Measurements from ENCODE around the gene CCDC146.
"Not testable (repeated sequence)": the region's sequence is repeated elsewhere in the genome, so short reads cannot be mapped to it uniquely, and the experiment has no call there.

CCDC146 gene

GRCh38 chr7:77254429-77254828, 132.0 kb downstream of the CCDC146 start:
- H3K9me3 Mint-ChIP-seq, result no peaks in the 10 kb centered on the region
- H3K4me3 Mint-ChIP-seq, result no peak overlapping the region
- no peak for DNase-seq (ENCODE audit: low spot score)
- no peaks in the 10 kb centered on the region for H3K4me1 Mint-ChIP-seq (ENCODE audit: low read depth)
- no peaks in the 10 kb centered on the region for H3K36me3 Mint-ChIP-seq (ENCODE audit: low read depth)
- peaks cover 24% of the 10 kb centered on the region for H3K27me3 Mint-ChIP-seq (ENCODE audit: low read depth)
- H3K27ac Mint-ChIP-seq, result no peak overlapping the region

GRCh38 chr7:77254915-77255314, 132.5 kb downstream of the CCDC146 start:
- H3K9me3 Mint-ChIP-seq, result no peaks in the 10 kb centered on the region
- DNase-seq (ENCODE audit: low spot score), result no peak
- no peak overlapping the region for H3K4me3 Mint-ChIP-seq
- no peak overlapping the region for H3K27ac Mint-ChIP-seq
- no peaks in the 10 kb centered on the region for H3K36me3 Mint-ChIP-seq (ENCODE audit: low read depth)
- H3K27me3 Mint-ChIP-seq (ENCODE audit: low read depth), result peaks cover 22% of the 10 kb centered on the region
- H3K4me1 Mint-ChIP-seq (ENCODE audit: low read depth), result no peaks in the 10 kb centered on the region

- no peaks in the 10 kb centered on the region for H3K27me3 Mint-ChIP-seq (ENCODE audit: low read depth)
These were observed 135.6 kb downstream of the CCDC146 start for GRCh38 chr7:77258014-77258413.

GRCh38 chr7:77258593-77258992, 136.2 kb downstream of the CCDC146 start:
- Mint-ChIP-seq H3K27me3 (ENCODE audit: low read depth) (no peaks in the 10 kb centered on the region), H3K9me3 (no peaks in the 10 kb centered on the region), H3K27ac (no peak overlapping the region), H3K36me3 (ENCODE audit: low read depth) (no peaks in the 10 kb centered on the region), H3K4me3 (no peak overlapping the region), H3K4me1 (ENCODE audit: low read depth) (no peaks in the 10 kb centered on the region)
- no peak for DNase-seq (ENCODE audit: low spot score)

More at GRCh38 chr7:77258014-77258413, 135.6 kb downstream of the CCDC146 start:
- no peak for DNase-seq (ENCODE audit: low spot score)
- Mint-ChIP-seq H3K27ac (no peak overlapping the region), H3K36me3 (ENCODE audit: low read depth) (no peaks in the 10 kb centered on the region), H3K4me1 (ENCODE audit: low read depth) (no peaks in the 10 kb centered on the region), H3K9me3 (no peaks in the 10 kb centered on the region), H3K4me3 (no peak overlapping the region)

- H3K9me3 Mint-ChIP-seq, result no peaks in the 10 kb centered on the region
- no peak overlapping the region for H3K27ac Mint-ChIP-seq
- DNase-seq (ENCODE audit: low spot score), result no peak
- no peaks in the 10 kb centered on the region for H3K27me3 Mint-ChIP-seq (ENCODE audit: low read depth)
- no peak overlapping the region for H3K4me3 Mint-ChIP-seq
- no peaks in the 10 kb centered on the region for H3K36me3 Mint-ChIP-seq (ENCODE audit: low read depth)
- H3K4me1 Mint-ChIP-seq (ENCODE audit: low read depth), result peaks cover 11% of the 10 kb centered on the region
These were observed 139.9 kb downstream of the CCDC146 start for GRCh38 chr7:77262316-77262715.

- Mint-ChIP-seq H3K9me3 (no peaks in the 10 kb centered on the region), H3K4me3 (no peak overlapping the region), H3K4me1 (ENCODE audit: low read depth) (peaks cover 19% of the 10 kb centered on the region), H3K27me3 (ENCODE audit: low read depth) (no peaks in the 10 kb centered on the region), H3K27ac (no peak overlapping the region), H3K36me3 (ENCODE audit: low read depth) (no peaks in the 10 kb centered on the region)
- DNase-seq (ENCODE audit: low spot score), result no peak
These were observed 143.3 kb downstream of the CCDC146 start for GRCh38 chr7:77265666-77266065.

- H3K4me3 Mint-ChIP-seq, result no peak overlapping the region
- H3K36me3 Mint-ChIP-seq (ENCODE audit: low read depth), result no peaks in the 10 kb centered on the region
- no peak overlapping the region for H3K27ac Mint-ChIP-seq
- H3K9me3 Mint-ChIP-seq, result no peaks in the 10 kb centered on the region
- peaks cover 19% of the 10 kb centered on the region for H3K4me1 Mint-ChIP-seq (ENCODE audit: low read depth)
- DNase-seq (ENCODE audit: low spot score), result peak; percentile 45
- no peaks in the 10 kb centered on the region for H3K27me3 Mint-ChIP-seq (ENCODE audit: low read depth)
These were observed 143.9 kb downstream of the CCDC146 start for GRCh38 chr7:77266291-77266794.

- DNase-seq (ENCODE audit: low spot score), result no peak
- peaks cover 19% of the 10 kb centered on the region for H3K4me1 Mint-ChIP-seq (ENCODE audit: low read depth)
- no peak overlapping the region for H3K4me3 Mint-ChIP-seq
- no peaks in the 10 kb centered on the region for H3K27me3 Mint-ChIP-seq (ENCODE audit: low read depth)
- H3K9me3 Mint-ChIP-seq, result no peaks in the 10 kb centered on the region
- peaks cover 3% of the 10 kb centered on the region for H3K36me3 Mint-ChIP-seq (ENCODE audit: low read depth)
- H3K27ac Mint-ChIP-seq, result no peak overlapping the region
These were observed 147.1 kb downstream of the CCDC146 start for GRCh38 chr7:77269360-77270093.

- H3K36me3 Mint-ChIP-seq (ENCODE audit: low read depth), result peaks cover 4% of the 10 kb centered on the region
- no peaks in the 10 kb centered on the region for H3K27me3 Mint-ChIP-seq (ENCODE audit: low read depth)
- no peak for DNase-seq (ENCODE audit: low spot score)
- no peak overlapping the region for H3K27ac Mint-ChIP-seq
- H3K9me3 Mint-ChIP-seq, result no peaks in the 10 kb centered on the region
- H3K4me1 Mint-ChIP-seq (ENCODE audit: low read depth), result peaks cover 19% of the 10 kb centered on the region
- no peak overlapping the region for H3K4me3 Mint-ChIP-seq
These were observed 147.7 kb downstream of the CCDC146 start for GRCh38 chr7:77270094-77270480.

- no peak overlapping the region for H3K27ac Mint-ChIP-seq
- H3K36me3 Mint-ChIP-seq (ENCODE audit: low read depth), result peaks cover 11% of the 10 kb centered on the region
- H3K27me3 Mint-ChIP-seq (ENCODE audit: low read depth), result peaks cover 2% of the 10 kb centered on the region
- peaks cover 14% of the 10 kb centered on the region for H3K4me1 Mint-ChIP-seq (ENCODE audit: low read depth)
- H3K9me3 Mint-ChIP-seq, result no peaks in the 10 kb centered on the region
- DNase-seq (ENCODE audit: low spot score), result no peak
- no peak overlapping the region for H3K4me3 Mint-ChIP-seq
These were observed 149.4 kb downstream of the CCDC146 start for GRCh38 chr7:77271766-77272165.

- not testable (repeated sequence) for H3K27ac Mint-ChIP-seq; H3K4me1 Mint-ChIP-seq (ENCODE audit: low read depth); H3K4me3 Mint-ChIP-seq; DNase-seq (ENCODE audit: low spot score); H3K27me3 Mint-ChIP-seq (ENCODE audit: low read depth); H3K9me3 Mint-ChIP-seq
- peaks cover 11% of the 10 kb centered on the region for H3K36me3 Mint-ChIP-seq (ENCODE audit: low read depth)
These were observed 153.2 kb downstream of the CCDC146 start for GRCh38 chr7:77275663-77276062.

- no peak for DNase-seq (ENCODE audit: low spot score)
- no peaks in the 10 kb centered on the region for H3K9me3 Mint-ChIP-seq
- no peak overlapping the region for H3K4me3 Mint-ChIP-seq
- H3K27ac Mint-ChIP-seq, result no peak overlapping the region
- H3K36me3 Mint-ChIP-seq (ENCODE audit: low read depth), result peaks cover 11% of the 10 kb centered on the region
- H3K27me3 Mint-ChIP-seq (ENCODE audit: low read depth), result peaks cover 2% of the 10 kb centered on the region
- peaks cover 7% of the 10 kb centered on the region for H3K4me1 Mint-ChIP-seq (ENCODE audit: low read depth)
These were observed 153.7 kb downstream of the CCDC146 start for GRCh38 chr7:77276120-77276519.

GRCh38 chr7:77281780-77282478, 159.5 kb downstream of the CCDC146 start:
- H3K9me3 Mint-ChIP-seq, result no peaks in the 10 kb centered on the region
- H3K27me3 Mint-ChIP-seq (ENCODE audit: low read depth), result peaks cover 2% of the 10 kb centered on the region
- H3K36me3 Mint-ChIP-seq (ENCODE audit: low read depth), result peaks cover 2% of the 10 kb centered on the region
- H3K4me3 Mint-ChIP-seq, result no peak overlapping the region
- no peak overlapping the region for H3K27ac Mint-ChIP-seq
- no peak for DNase-seq (ENCODE audit: low spot score)
- no peaks in the 10 kb centered on the region for H3K4me1 Mint-ChIP-seq (ENCODE audit: low read depth)

- Mint-ChIP-seq H3K36me3 (ENCODE audit: low read depth) (peaks cover 5% of the 10 kb centered on the region), H3K9me3 (no peaks in the 10 kb centered on the region), H3K4me3 (no peak overlapping the region), H3K27ac (no peak overlapping the region), H3K27me3 (ENCODE audit: low read depth) (peaks cover 2% of the 10 kb centered on the region), H3K4me1 (ENCODE audit: low read depth) (no peaks in the 10 kb centered on the region)
- no peak for DNase-seq (ENCODE audit: low spot score)
These were observed 160.5 kb downstream of the CCDC146 start for GRCh38 chr7:77282897-77283296.

Measured in T-helper 2 cell treated with Interferon-gamma antibody and Interleukin-4, amounts not matched to agents 5 μg/mL and 100 μg/mL, for 36 hours (primary cell).